Measurements from ENCODE around the gene PIP5K1B. TPM values are rescaled to one million over a fixed set of nuclear protein-coding genes. Genes with fewer than 3 reads are reported as not detected.

Gene PIP5K1B
- total RNA-seq, 2 experiments from 2014 or later, result 3.8 to 10.7 TPM

DNA sequence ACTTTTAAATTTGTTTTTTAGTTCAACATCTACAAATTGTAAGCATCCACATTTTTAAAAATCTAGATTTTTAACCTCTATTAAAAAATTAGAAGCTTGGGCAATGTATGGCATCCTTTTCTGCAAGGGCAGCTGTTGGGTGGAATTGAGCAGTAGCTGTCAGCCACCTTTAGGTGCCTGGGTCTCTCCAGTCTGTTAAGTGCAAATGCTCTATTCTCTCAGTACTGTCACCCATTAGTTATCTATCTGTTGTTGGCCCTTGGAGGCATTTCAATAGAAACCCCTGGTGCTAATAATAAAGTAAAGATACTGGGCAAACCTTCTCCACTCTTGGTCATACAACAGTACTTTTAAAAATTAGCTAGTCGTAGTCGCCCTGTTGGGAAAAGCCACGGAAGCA, 63.6 kb downstream of the PIP5K1B start:
- no peak for DNase-seq (ENCODE audit: low spot score)
- Histone ChIP-seq H3K4me2 (ENCODE audit: low read length) (no peak overlapping the region), H3K36me3 (ENCODE audit: insufficient read depth, low read length) (no peaks in the 10 kb centered on the region), H4K20me1 (ENCODE audit: insufficient read depth, low read length) (no peaks in the 10 kb centered on the region), H2AFZ (ENCODE audit: low read length) (no peak overlapping the region), H3K27ac (ENCODE audit: low read depth, low read length, poor library complexity, severe bottlenecking) (no peak overlapping the region), H3K9me2 (ENCODE audit: insufficient read depth, low read length) (no peaks in the 10 kb centered on the region), H3K79me2 (ENCODE audit: insufficient read depth, low read depth, low read length) (no peaks in the 10 kb centered on the region), H3K9me3 (ENCODE audit: low read length) (no peaks in the 10 kb centered on the region), H3K4me1 (ENCODE audit: insufficient read depth, low read length, poor library complexity, severe bottlenecking) (no peaks in the 10 kb centered on the region), H3K4me3 (ENCODE audit: low read depth, low read length, poor library complexity, severe bottlenecking) (no peak overlapping the region)
- POLR2A ChIA-PET, result interaction anchor here (0.7 to 1.1 kb wide), 2 partner anchors 11 to 128 kb away, joined by 3 read pairs; a partner anchor contains a TSS
- TF ChIP-seq CTCF (conservative IDR thresholded peaks at IDR 0.05; ENCODE audit: low read length), result no peak
- no peak for TF ChIP-seq EZH2phosphoT487 (IDR thresholded peaks at IDR 0.05; ENCODE audit: borderline replicate concordance, low read depth, low read length)
- CTCF ChIA-PET (ENCODE audit: unreplicated experiment), result no interaction called here
- intact Hi-C loops (cut with micrococcal nuclease; ENCODE audit: unreplicated experiment), result no loop called here
- BruUV-seq (replicated peaks), result no TSS peak

- Histone ChIP-seq H3K4me1 (ENCODE audit: insufficient read depth, low read length, poor library complexity, severe bottlenecking) (no peaks in the 10 kb centered on the region), H3K9me3 (ENCODE audit: low read length) (no peaks in the 10 kb centered on the region), H3K4me2 (ENCODE audit: low read length) (no peak overlapping the region), H3K27ac (ENCODE audit: low read depth, low read length, poor library complexity, severe bottlenecking) (no peak overlapping the region), H2AFZ (ENCODE audit: low read length) (no peak overlapping the region), H3K4me3 (ENCODE audit: low read depth, low read length, poor library complexity, severe bottlenecking) (no peak overlapping the region), H3K36me3 (ENCODE audit: insufficient read depth, low read length) (no peaks in the 10 kb centered on the region), H3K79me2 (ENCODE audit: insufficient read depth, low read depth, low read length) (no peaks in the 10 kb centered on the region), H4K20me1 (ENCODE audit: insufficient read depth, low read length) (no peaks in the 10 kb centered on the region), H3K9me2 (ENCODE audit: insufficient read depth, low read length) (no peaks in the 10 kb centered on the region)
- BruUV-seq (replicated peaks), result no TSS peak
- TF ChIP-seq EZH2phosphoT487 (IDR thresholded peaks at IDR 0.05; ENCODE audit: borderline replicate concordance, low read depth, low read length), result no peak
- TF ChIP-seq CTCF (conservative IDR thresholded peaks at IDR 0.05; ENCODE audit: low read length), result no peak
- intact Hi-C loops (cut with micrococcal nuclease; ENCODE audit: unreplicated experiment), result no loop called here
- CTCF ChIA-PET (ENCODE audit: unreplicated experiment), result no interaction called here
- POLR2A ChIA-PET, result interaction anchor here (1.4 kb wide), 1 partner anchor 10 kb away, joined by 4 read pairs; a partner anchor contains a TSS
- DNase-seq (ENCODE audit: low spot score), result no peak
These were observed 64.8 kb downstream of the PIP5K1B start for GRCh38 chr9:68769852-68770251.

DNA sequence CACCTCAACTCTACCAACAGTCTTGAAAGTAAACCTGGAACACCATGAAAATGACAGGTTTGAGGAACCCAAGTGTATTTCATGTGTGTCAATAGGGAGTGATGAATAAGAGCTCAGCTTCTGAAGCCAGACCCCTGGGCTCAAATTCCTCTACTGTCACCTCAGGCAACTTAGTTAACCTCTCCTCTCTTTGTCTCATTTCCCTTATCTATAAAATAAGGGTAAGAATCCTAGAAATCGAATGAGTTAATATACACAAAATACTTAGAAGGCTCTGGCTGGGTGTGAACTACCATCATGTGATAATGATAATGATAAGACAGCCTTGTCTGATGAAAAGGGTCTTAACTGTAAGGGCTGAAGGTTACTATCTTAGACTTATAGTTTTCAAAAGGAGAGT, 66.3 kb downstream of the PIP5K1B start:
- H3K27ac ChIP-seq (ENCODE audit: low read depth, low read length, poor library complexity, severe bottlenecking), result no peak overlapping the region
- intact Hi-C loops (cut with micrococcal nuclease; ENCODE audit: unreplicated experiment), result no loop called here
- no peaks in the 10 kb centered on the region for H3K9me2 ChIP-seq (ENCODE audit: insufficient read depth, low read length)
- no peak overlapping the region for H3K4me2 ChIP-seq (ENCODE audit: low read length)
- ChIA-PET CTCF (ENCODE audit: unreplicated experiment) (no interaction called here), POLR2A (no interaction called here)
- no peaks in the 10 kb centered on the region for H3K9me3 ChIP-seq (ENCODE audit: low read length)
- no peak for DNase-seq (ENCODE audit: low spot score)
- TF ChIP-seq CTCF (conservative IDR thresholded peaks at IDR 0.05; ENCODE audit: low read length) (no peak), EZH2phosphoT487 (IDR thresholded peaks at IDR 0.05; ENCODE audit: borderline replicate concordance, low read depth, low read length) (no peak)
- H3K36me3 ChIP-seq (ENCODE audit: insufficient read depth, low read length), result no peaks in the 10 kb centered on the region
- H3K4me1 ChIP-seq (ENCODE audit: insufficient read depth, low read length, poor library complexity, severe bottlenecking), result no peaks in the 10 kb centered on the region
- no peak overlapping the region for H3K4me3 ChIP-seq (ENCODE audit: low read depth, low read length, poor library complexity, severe bottlenecking)
- no peaks in the 10 kb centered on the region for H4K20me1 ChIP-seq (ENCODE audit: insufficient read depth, low read length)
- H3K79me2 ChIP-seq (ENCODE audit: insufficient read depth, low read depth, low read length), result no peaks in the 10 kb centered on the region
- no TSS peak for BruUV-seq (replicated peaks)
- no peak overlapping the region for H2AFZ ChIP-seq (ENCODE audit: low read length)

Data from OCI-LY7 (cell line).